CD4-positive, alpha-beta T cell treated with Interleukin-17A for 4 hours (primary cell): ENCODE data around the gene ZDHHC16.
A peak's percentile ranks its signal among the peaks of the same experiment; 100 is the strongest.

Experiments
- DNase-seq: peaks from one replicate; pipeline ENCODE4 v3.0.0-alpha.2; 2020; ENCODE audit warnings: mixed read lengths

Gene ZDHHC16

GRCh38 chr10:97482381-97482780 is 36.4 kb downstream of the ZDHHC16 start:
- no peak for DNase-seq

DNA sequence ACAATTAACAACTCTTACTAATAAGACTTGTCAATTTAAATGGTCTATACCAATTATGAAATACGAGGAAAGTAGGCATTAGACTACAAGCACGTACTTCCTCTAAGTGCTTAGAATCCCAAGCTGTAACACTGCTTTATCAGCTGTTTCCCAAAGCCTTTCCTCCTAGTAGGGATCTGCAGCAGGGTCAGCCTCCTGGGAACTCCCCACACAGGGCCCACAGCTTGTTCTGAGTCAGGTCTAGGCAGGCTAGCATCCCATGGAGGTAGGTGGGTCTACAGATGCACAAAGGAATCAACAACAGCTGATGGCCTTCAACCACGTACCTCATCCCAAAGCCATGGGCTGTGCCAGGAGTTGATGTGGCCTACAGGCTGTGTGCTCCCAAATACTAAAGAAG is 37.5 kb downstream of the ZDHHC16 start:
- no peak for DNase-seq

GRCh38 chr10:97483921-97484320 is 37.9 kb downstream of the ZDHHC16 start:
- DNase-seq = no peak

DNA sequence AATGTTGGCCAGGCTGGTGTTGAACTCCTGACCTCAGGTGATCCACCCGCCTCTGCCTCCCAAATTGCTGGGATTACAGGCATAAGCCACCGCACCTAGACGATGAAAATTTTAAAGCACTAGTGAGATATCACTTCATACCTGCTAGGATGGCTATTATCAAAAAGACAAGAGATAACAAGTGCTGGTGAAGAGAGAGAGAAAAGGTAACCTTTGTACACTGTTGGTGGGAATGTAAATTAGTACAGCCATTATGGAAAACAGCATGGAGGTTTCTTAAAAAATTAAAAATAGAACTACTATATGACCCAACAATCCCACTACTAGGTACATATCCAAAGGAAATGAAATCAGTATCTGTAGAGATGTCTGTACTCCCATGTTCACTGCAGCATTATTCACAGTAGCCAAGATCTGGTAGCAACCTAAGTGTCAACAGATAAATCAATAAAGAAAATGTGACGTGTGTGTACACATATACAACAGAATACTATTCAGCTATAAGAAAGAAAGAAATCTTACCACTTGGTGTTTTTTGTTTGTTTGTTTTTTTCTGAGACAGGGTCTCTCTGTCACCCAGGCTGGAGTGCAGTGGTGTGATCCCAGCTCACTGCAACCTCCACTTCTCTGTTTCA is 39.8 kb downstream of the ZDHHC16 start:
- DNase-seq = no peak

DNA sequence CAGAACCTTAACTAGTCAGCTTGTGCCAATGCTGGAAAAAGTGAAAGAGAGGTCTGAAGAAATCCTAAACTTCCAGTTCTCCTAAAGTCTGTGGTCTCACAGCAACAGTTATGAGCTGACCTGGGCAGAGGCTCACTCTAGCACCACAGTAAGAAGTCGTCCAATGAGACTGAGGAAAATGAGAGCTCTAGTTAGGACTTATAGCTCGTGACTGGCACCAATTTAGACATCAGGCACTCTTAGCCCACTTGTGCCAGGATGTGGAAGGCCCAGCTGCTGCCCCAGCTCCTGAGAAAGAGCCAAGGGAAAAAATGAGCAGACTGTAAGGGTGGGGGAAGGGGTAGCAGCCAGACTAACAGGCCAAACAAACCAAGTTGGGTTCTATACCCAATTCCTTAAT is 44.6 kb downstream of the ZDHHC16 start:
- DNase-seq = no peak

DNA sequence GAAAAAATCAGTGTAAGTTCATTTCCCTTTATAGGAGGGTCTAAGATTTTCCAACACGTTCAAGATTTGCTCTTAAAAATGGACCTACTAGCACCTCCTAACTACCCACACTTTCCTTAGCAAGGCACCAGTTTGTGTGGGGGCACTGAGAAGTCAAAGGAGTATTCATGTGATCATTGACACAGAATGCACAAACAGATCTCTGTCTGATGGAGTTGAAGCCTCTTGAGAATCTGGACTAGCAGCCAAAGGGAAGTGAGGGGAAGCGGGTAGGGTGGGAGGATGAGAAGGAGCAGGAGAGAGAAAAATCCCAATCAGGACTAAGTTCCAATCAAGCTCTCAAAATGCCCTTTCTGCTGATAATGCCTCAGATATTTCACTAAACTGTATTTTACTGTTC is 48.2 kb downstream of the ZDHHC16 start:
- no peak for DNase-seq

- DNase-seq = peak; percentile 22
These were observed 49.0 kb downstream of the ZDHHC16 start for GRCh38 chr10:97494863-97495506.

GRCh38 chr10:97497572-97498075 is 51.6 kb downstream of the ZDHHC16 start:
- DNase-seq = peak; percentile 74

GRCh38 chr10:97498076-97498840 is 52.3 kb downstream of the ZDHHC16 start, which contains the start of gene MMS19:
MMS19 (minus strand) TSS chr10:97498422; CDS start chr10:97498384, 38 bp downstream.
- DNase-seq = peak; percentile 100

GRCh38 chr10:97498841-97499560 is 53.0 kb downstream of the ZDHHC16 start, which contains the start of gene UBTD1:
UBTD1 (plus strand) TSS chr10:97498924; CDS start chr10:97499204, 280 bp downstream.
- DNase-seq = peak; percentile 49

GRCh38 chr10:97499561-97500296 is 53.8 kb downstream of the ZDHHC16 start:
- no peak for DNase-seq

- DNase-seq = no peak
These were observed 54.3 kb downstream of the ZDHHC16 start for GRCh38 chr10:97500297-97500575.

GRCh38 chr10:97502916-97503315 is 56.9 kb downstream of the ZDHHC16 start:
- DNase-seq = no peak

GRCh38 chr10:97503406-97503805 is 57.4 kb downstream of the ZDHHC16 start:
- no peak for DNase-seq

DNA sequence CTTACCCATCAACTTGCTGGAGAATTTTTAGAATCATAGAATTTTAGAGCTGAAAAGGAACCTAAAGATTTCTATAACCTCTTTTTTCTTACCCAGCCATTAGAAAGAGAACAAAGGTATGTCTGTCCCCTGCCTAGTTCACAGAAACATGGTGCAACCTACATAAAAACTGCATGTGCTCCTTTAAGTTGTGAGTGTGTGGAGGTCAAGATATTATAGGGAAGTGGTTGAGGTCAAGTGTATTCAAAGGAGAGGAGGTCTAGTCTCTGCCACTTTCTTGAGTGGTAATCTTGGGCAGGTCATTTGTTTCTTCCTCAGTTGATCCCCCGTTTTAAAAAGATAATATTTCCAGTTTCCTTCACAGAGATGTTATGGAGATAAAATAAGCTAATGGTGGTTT is 59.2 kb downstream of the ZDHHC16 start:
- DNase-seq = no peak

DNA sequence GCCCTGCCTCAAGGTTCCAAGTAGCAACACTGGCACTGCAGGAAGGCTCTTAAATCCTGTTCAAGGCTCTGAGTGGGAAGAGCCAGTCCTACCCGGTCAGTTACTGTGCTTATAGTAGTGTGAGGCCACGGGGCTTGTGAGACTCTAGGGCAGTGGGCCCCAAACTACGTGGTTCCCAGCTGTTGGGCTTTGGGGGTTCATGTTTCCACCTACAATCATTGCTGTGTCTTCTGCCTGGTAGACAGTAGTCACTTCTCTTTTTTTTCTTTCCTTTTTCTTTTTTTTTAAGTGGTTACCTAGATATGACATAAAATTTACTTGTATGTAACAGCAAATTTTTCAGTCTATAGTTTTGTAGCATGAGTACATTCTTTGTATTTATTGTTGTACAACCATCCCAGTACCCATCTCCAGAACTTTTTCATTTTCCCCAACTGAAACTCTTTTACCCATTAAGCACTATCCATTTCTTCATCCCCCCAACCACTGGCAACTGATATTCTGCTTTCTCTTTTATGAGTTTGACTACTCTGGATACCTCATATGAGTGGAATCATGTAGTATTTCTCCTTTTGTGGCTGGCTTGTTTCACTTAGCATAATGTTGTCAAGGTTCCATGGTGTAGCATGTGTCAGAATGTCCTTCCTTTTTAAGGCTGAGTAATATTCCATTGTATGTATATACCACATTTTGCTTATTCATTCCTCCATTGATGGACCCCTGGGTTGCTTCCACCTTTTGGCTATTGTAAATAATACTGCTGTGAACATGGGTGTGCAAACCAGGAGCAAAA is 60.4 kb downstream of the ZDHHC16 start:
- no peak for DNase-seq
